GM18867 (cell line): Measurements from ENCODE around the gene A3GALT2.
A peak's percentile ranks its signal among the peaks of the same experiment; 100 is the strongest.
"Not testable (repeated sequence)": the region's sequence is repeated elsewhere in the genome, so short reads cannot be mapped to it uniquely, and the experiment has no call there.

Source experiments
- ATAC-seq: cut with Tn5 transposase; IDR thresholded peaks from one replicate; pipeline ENCODE4 v1.9.1; 2021; ENCODE audit warnings: mild to moderate bottlenecking, moderate library complexity; ENCODE audit not compliant: unreplicated experiment

The A3GALT2 gene

GRCh38 chr1:33317354-33317753 is 3.5 kb downstream of the A3GALT2 start:
- ATAC-seq = no peak

GRCh38 chr1:33316601-33317000 is 4.3 kb downstream of the A3GALT2 start:
- no peak for ATAC-seq

- no peak for ATAC-seq
Measured at GRCh38 chr1:33314416-33314815, 6.5 kb downstream of the A3GALT2 start.

- no peak for ATAC-seq
Measured at GRCh38 chr1:33312413-33312749, 8.5 kb downstream of the A3GALT2 start.

- no peak for ATAC-seq
Measured at GRCh38 chr1:33311706-33312412, 9.0 kb downstream of the A3GALT2 start.

GRCh38 chr1:33310702-33311101 is 10.2 kb downstream of the A3GALT2 start:
- no peak for ATAC-seq

GRCh38 chr1:33309351-33309750 is 11.5 kb downstream of the A3GALT2 start:
- ATAC-seq = not testable (repeated sequence)

- no peak for ATAC-seq
Measured at GRCh38 chr1:33307494-33307864, 13.4 kb downstream of the A3GALT2 start.

- ATAC-seq = no peak
Measured at GRCh38 chr1:33306653-33307493, 14.0 kb downstream of the A3GALT2 start.

GRCh38 chr1:33305816-33306652 is 14.9 kb downstream of the A3GALT2 start:
- no peak for ATAC-seq

GRCh38 chr1:33305016-33305415 is 15.9 kb downstream of the A3GALT2 start:
- no peak for ATAC-seq

GRCh38 chr1:33302325-33302724 is 18.6 kb downstream of the A3GALT2 start:
- ATAC-seq = no peak

- ATAC-seq = no peak
Measured at GRCh38 chr1:33301273-33301984, 19.5 kb downstream of the A3GALT2 start.

- no peak for ATAC-seq
Measured at GRCh38 chr1:33300673-33301072, 20.2 kb downstream of the A3GALT2 start.

- no peak for ATAC-seq
Measured at GRCh38 chr1:33299461-33300155, 21.3 kb downstream of the A3GALT2 start.

GRCh38 chr1:33298623-33299277 is 22.1 kb downstream of the A3GALT2 start:
- peak; percentile 39 for ATAC-seq

- ATAC-seq = no peak
Measured at GRCh38 chr1:33297911-33298622, 22.8 kb downstream of the A3GALT2 start.

GRCh38 chr1:33296824-33297223 is 24.1 kb downstream of the A3GALT2 start:
- ATAC-seq = no peak

- ATAC-seq = no peak
Measured at GRCh38 chr1:33296082-33296458, 24.8 kb downstream of the A3GALT2 start.
